ENCODE results near the gene LENG8. TPM values are rescaled to one million over a fixed set of nuclear protein-coding genes. Genes with fewer than 3 reads are reported as not detected.

LENG8 gene
- total RNA-seq, 4 donors from 2014 or later = 124 to 219 (median 157) TPM

DNA sequence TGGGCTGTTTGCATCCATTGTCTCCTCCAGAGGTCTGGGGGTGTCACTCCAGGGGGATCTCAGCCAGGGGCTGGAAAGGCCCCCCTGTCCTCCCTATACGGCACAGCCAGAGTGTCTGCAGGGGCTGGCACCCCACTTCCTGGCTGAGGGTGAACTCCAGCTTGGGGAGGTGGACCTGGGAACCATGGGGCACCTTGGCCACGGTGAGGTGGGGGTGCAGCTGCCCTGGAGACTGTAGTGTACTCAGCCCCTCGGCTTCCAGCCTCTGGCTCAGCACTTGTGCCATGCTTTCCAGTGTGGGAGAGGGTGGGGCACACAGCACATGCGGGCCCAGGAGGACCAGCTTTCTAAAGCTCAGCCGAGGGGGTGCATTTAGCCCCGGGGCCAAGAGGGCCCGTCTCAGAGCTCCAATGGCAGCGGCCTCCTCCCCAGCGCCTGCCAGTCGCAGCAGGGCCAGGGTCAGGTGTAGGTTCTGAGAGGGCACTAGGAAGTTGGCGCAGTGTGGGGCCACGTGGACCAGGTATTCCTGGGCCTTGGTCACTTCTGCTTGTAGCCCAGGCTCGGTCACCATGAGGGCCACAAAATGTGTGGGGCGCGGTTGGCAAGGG lies 13.2 kb downstream of the LENG8 start:
- DNase-seq = no peak
- 79 to 84% methylated on average over 4 to 5 of the region's 15 CpGs for WGBS, 2 donors
- Histone ChIP-seq H3K4me1 (peaks cover 14 to 28% of the 10 kb centered on the region in 2 donors), H3K9me3 (no peaks in the 10 kb centered on the region), H3K27ac (peak overlapping the region; percentile 81 to 91 (median 90)), H3K36me3 (peaks cover 41 to 51% of the 10 kb centered on the region in 2 donors), H3K27me3 (no peaks in the 10 kb centered on the region), H3K4me3 (replicated peaks in 1 of 3) (peak overlapping the region in 1 of 3 donors; percentile 38)
- intact Hi-C loops (cut with DNase I) = loop anchor here (2.0 kb wide), 1 partner anchor 13 kb away; the partner anchor contains the start of gene LENG8
- TF ChIP-seq, protein P1, sequence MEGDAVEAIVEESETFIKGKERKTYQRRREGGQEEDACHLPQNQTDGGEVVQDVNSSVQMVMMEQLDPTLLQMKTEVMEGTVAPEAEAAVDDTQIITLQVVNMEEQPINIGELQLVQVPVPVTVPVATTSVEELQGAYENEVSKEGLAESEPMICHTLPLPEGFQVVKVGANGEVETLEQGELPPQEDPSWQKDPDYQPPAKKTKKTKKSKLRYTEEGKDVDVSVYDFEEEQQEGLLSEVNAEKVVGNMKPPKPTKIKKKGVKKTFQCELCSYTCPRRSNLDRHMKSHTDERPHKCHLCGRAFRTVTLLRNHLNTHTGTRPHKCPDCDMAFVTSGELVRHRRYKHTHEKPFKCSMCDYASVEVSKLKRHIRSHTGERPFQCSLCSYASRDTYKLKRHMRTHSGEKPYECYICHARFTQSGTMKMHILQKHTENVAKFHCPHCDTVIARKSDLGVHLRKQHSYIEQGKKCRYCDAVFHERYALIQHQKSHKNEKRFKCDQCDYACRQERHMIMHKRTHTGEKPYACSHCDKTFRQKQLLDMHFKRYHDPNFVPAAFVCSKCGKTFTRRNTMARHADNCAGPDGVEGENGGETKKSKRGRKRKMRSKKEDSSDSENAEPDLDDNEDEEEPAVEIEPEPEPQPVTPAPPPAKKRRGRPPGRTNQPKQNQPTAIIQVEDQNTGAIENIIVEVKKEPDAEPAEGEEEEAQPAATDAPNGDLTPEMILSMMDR (IDR thresholded peaks at IDR 0.05) = no peak
- TF ChIP-seq POLR2A (IDR thresholded peaks at IDR 0.05) = no peak

- no peaks in the 10 kb centered on the region for H3K27me3 ChIP-seq
- H3K9me3 ChIP-seq = no peaks in the 10 kb centered on the region
- DNase-seq = peak; percentile 45 to 50
- peaks cover 34 to 45% of the 10 kb centered on the region in 2 donors for H3K36me3 ChIP-seq
- H3K4me3 ChIP-seq (replicated peaks in 1 of 3) = peak overlapping the region in 1 of 3 donors; percentile 38
- intact Hi-C loops (cut with DNase I) = loop anchor here (2.0 kb wide), 1 partner anchor 14 kb away; the partner anchor contains the start of gene LENG8
- peak overlapping the region; percentile 81 to 91 (median 90) for H3K27ac ChIP-seq
- WGBS, 2 donors = 52% methylated on average over 9 of the region's 91 CpGs; no CpG with 5 or more reads in 1 of the 2 donors
- peaks cover 14 to 28% of the 10 kb centered on the region in 2 donors for H3K4me1 ChIP-seq
- TF ChIP-seq, protein P1 (IDR thresholded peaks at IDR 0.05) = no peak
- no peak for TF ChIP-seq POLR2A (IDR thresholded peaks at IDR 0.05)
Measured at GRCh38 chr19:54462655-54463530, 13.9 kb downstream of the LENG8 start.

- Histone ChIP-seq H3K9me3 (no peaks in the 10 kb centered on the region), H3K27ac (peak within 1 kb of the TSS; percentile 81 to 91 (median 90)), H3K27me3 (no peaks in the 10 kb centered on the region), H3K4me1 (peaks cover 14 to 28% of the 10 kb centered on the region in 2 donors), H3K36me3 (peaks cover 27 to 38% of the 10 kb centered on the region in 2 donors), H3K4me3 (replicated peaks in 1 of 3) (peak within 1 kb of the TSS; percentile 3 to 38 (median 10))
- peak; percentile 91 to 95 for DNase-seq
- TF ChIP-seq POLR2A (IDR thresholded peaks at IDR 0.05) = peak in 1 of 2 donors; percentile 64
- TF ChIP-seq, protein P1 (IDR thresholded peaks at IDR 0.05) = no peak
- 1% methylated on average over 9 to 14 of the region's 41 CpGs for WGBS, 2 donors
- intact Hi-C loops (cut with DNase I) = loop anchor here (2.0 kb wide), 1 partner anchor 15 kb away; the partner anchor contains the start of gene LENG8
Measured at GRCh38 chr19:54463531-54464043, 14.6 kb downstream of the LENG8 start, which contains the start of gene LENG9. Gene LENG9, minus strand, starts transcription at chr19:54463778. Its CDS starts 252 bp downstream, at chr19:54463526.

DNA sequence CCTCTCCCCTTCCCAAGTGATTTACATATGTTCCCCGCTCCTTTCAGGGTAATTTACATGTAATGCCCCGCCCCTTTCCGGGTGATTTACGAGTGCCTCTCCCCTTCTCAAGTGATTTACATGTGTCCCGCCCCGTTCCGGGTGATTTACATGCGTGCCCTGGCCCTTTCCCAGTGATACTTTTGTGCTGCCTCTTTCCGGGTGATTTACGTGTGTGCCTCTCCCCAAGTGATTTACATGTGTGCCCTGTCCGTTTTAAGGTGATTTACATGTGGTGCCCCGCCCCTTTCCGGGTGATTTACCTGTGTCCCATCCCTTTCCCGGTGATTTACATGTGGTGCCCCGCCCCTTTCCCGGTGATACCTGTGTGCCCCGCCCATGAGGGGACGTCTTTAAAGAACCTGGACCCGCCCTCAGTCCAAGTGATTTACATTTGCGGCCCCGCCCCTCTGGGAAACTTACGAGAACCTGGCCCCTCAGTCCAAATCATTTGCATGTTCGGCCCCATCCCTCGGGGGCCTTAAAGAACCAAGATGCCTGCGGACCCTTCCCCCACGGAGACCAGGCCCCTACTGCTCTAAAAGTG lies 15.1 kb downstream of the LENG8 start:
- TF ChIP-seq POLR2A (IDR thresholded peaks at IDR 0.05) = no peak
- TF ChIP-seq, protein P1 (IDR thresholded peaks at IDR 0.05) = no peak
- Histone ChIP-seq H3K27ac (peak overlapping the region; percentile 81 to 91 (median 90)), H3K4me1 (peaks cover 14 to 28% of the 10 kb centered on the region in 2 donors), H3K27me3 (no peaks in the 10 kb centered on the region), H3K4me3 (replicated peaks in 1 of 3) (peak overlapping the region; percentile 3 to 38 (median 10)), H3K9me3 (no peaks in the 10 kb centered on the region), H3K36me3 (peaks cover 21 to 33% of the 10 kb centered on the region in 2 donors)
- intact Hi-C loops (cut with DNase I) = no loop called here
- peak; percentile 83 to 88 for DNase-seq
- 1 to 2% methylated on average over 26 of the region's 26 CpGs for WGBS, 2 donors

Measured in thyroid gland (tissue), 4 donors.